Measurements from ENCODE around the gene MLX.
"Not testable (repeated sequence)": the region's sequence is repeated elsewhere in the genome, so short reads cannot be mapped to it uniquely, and the experiment has no call there.

MLX gene

GRCh38 chr17:42547698-42548069 is 19.2 kb upstream of the MLX start:
- TF ChIP-seq SIN3A (IDR thresholded peaks at IDR 0.05; ENCODE audit: borderline replicate concordance, insufficient read depth, low read length), result no peak
- no peak for TF ChIP-seq REST (IDR thresholded peaks at IDR 0.05; ENCODE audit: insufficient read depth in 1 of 2, low read depth in 2 of 2, low read length in 2 of 2)
- no peak for TF ChIP-seq POLR2AphosphoS5 (IDR thresholded peaks at IDR 0.05; ENCODE audit: low read depth, low read length)
- TF ChIP-seq FOXP2 (optimal IDR thresholded peaks at IDR 0.05; ENCODE audit: borderline replicate concordance, extremely low read depth, extremely low read length, insufficient read depth), result no peak
- no peak for TF ChIP-seq TAF1 (IDR thresholded peaks at IDR 0.05; ENCODE audit: borderline replicate concordance, insufficient read depth, low read length)

DNA sequence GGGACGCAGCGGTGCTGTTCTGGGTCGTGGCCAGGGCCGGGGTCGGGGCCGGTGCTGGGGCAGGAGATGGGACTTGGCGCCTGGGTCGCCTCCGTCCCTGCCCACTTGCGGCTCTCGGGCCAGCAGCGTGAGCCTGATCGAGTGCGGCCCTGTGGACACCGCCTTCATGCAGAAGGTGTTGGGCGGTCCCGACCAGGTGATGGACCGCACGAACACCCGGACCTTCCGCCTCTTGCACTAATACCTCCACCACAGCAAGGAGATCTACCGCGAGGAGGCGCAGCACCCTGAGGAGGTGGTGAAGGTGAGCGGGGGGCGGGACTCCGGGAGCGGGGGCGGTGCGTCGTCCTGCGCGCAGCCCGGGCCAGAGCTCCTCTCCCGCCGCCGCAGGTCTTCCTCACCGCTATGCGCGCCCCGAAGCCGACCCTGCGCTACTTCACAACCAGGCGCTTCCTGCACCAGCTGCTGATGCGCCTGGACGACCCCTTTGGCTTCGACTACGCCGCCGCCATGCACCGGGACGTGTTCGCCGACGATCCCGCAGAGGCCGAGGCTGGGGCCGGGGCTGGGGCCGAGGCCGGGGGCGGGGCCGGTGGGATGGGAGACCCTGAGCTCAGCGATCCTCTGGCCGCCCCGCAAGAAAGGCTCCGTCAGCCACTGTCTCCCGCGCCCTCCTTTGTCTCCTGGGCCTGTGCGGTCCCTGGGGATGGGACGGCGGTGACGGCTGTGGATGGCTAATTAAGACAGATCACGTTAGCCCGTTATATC is 18.6 kb upstream of the MLX start:
- TF ChIP-seq SIN3A (IDR thresholded peaks at IDR 0.05; ENCODE audit: borderline replicate concordance, insufficient read depth, low read length) (no peak), TAF1 (IDR thresholded peaks at IDR 0.05; ENCODE audit: borderline replicate concordance, insufficient read depth, low read length) (no peak), POLR2AphosphoS5 (IDR thresholded peaks at IDR 0.05; ENCODE audit: low read depth, low read length) (no peak), FOXP2 (optimal IDR thresholded peaks at IDR 0.05; ENCODE audit: borderline replicate concordance, extremely low read depth, extremely low read length, insufficient read depth) (no peak), REST (IDR thresholded peaks at IDR 0.05; ENCODE audit: insufficient read depth in 1 of 2, low read depth in 2 of 2, low read length in 2 of 2) (no peak)

DNA sequence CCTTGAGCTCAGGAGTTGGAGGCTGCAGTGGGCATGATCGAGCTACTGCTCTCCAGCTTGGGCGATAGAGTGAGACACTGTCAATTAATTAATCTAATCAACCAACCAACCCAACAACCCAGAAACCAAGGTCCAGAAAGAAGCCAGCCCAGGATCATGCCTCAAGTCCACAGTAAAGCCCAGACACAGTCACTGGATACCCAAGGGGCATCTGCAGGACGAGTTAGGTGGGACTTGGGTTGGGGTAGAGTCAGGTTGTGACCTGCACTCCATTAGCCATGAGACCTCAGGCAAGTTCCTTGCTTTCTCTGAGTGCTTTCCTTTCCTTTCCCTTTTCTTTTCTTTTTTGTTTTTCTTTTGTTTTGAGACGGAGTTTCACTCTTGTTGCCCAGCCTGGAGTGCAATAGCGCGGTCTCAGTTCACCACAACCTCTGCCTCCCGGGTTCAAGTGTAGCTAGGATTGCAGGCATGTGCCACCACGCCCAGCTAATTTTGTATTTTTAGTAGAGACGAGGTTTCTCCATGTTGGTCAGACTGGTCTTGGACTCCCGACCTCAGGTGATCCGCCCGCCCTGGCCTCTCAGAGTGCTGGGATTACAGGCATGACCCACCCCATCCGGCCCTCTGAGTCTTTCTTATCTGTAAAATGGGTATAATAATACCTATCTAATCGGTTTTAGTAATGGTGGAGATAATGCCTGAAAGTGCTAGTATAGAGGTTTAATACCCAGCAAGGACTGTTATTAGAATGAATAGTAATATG is 17.7 kb upstream of the MLX start:
- no peak for TF ChIP-seq TAF1 (IDR thresholded peaks at IDR 0.05; ENCODE audit: borderline replicate concordance, insufficient read depth, low read length)
- TF ChIP-seq POLR2AphosphoS5 (IDR thresholded peaks at IDR 0.05; ENCODE audit: low read depth, low read length), result no peak
- TF ChIP-seq SIN3A (IDR thresholded peaks at IDR 0.05; ENCODE audit: borderline replicate concordance, insufficient read depth, low read length), result no peak
- no peak for TF ChIP-seq REST (IDR thresholded peaks at IDR 0.05; ENCODE audit: insufficient read depth in 1 of 2, low read depth in 2 of 2, low read length in 2 of 2)
- no peak for TF ChIP-seq FOXP2 (optimal IDR thresholded peaks at IDR 0.05; ENCODE audit: borderline replicate concordance, extremely low read depth, extremely low read length, insufficient read depth)

DNA sequence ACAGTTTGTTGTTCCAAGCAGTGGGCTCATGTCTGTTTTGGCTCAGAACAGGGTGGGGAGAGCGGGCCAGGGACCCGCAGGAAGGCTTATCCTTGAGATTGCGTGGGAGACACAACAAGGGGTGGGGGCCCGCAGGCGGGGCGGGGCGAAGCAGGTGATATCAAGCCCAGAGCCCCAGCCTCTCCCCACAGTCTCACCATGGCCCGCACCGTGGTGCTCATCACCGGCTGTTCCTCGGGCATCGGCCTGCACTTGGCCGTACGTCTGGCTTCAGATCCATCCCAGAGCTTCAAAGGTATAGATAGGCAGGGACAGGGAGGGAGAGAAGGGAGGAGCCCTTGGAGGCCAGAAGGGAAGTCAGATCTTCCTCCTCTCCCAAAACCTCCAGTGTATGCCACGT is 14.2 kb upstream of the MLX start, which contains the start of gene HSD17B1:
Gene HSD17B1 (plus strand): TSS at position 188 of the 400 bp plus-strand sequence. CDS start 11 bp downstream, at position 199.
- TF ChIP-seq SIN3A (IDR thresholded peaks at IDR 0.05; ENCODE audit: borderline replicate concordance, insufficient read depth, low read length); TAF1 (IDR thresholded peaks at IDR 0.05; ENCODE audit: borderline replicate concordance, insufficient read depth, low read length); REST (IDR thresholded peaks at IDR 0.05; ENCODE audit: insufficient read depth in 1 of 2, low read depth in 2 of 2, low read length in 2 of 2): not testable (repeated sequence)

Data from PFSK-1 (cell line).